MM.1S (cell line): ENCODE results near the gene HEMK1.

Experiments used
- CTCF ChIP-seq: fragments of 300-600 bp; sonication (generic); IDR thresholded peaks from 2 replicates; pipeline ENCODE4 v1.5.1; 2016; ENCODE audit warnings: antibody characterized with exemption, low read length, mixed read lengths
- EZH2 ChIP-seq: fragments of 300-600 bp; sonication (generic); optimal IDR thresholded peaks from 2 replicates; pipeline ENCODE3; 2017; ENCODE audit warnings: low read depth, mild to moderate bottlenecking, antibody characterized with exemption, low read length, mixed read lengths
- EZH2phosphoT487 ChIP-seq: fragments of 300-600 bp; sonication (generic); IDR thresholded peaks from 2 replicates; pipeline ENCODE4 v1.6.1; 2018; ENCODE audit warnings: antibody characterized with exemption, low read length

GRCh38 chr3:50594253-50594785, 25.0 kb downstream of the HEMK1 start:
- TF ChIP-seq CTCF (no peak), EZH2 (no peak), EZH2phosphoT487 (no peak)
